Measurements from ENCODE around the gene TSC2.

TSC2 gene

DNA sequence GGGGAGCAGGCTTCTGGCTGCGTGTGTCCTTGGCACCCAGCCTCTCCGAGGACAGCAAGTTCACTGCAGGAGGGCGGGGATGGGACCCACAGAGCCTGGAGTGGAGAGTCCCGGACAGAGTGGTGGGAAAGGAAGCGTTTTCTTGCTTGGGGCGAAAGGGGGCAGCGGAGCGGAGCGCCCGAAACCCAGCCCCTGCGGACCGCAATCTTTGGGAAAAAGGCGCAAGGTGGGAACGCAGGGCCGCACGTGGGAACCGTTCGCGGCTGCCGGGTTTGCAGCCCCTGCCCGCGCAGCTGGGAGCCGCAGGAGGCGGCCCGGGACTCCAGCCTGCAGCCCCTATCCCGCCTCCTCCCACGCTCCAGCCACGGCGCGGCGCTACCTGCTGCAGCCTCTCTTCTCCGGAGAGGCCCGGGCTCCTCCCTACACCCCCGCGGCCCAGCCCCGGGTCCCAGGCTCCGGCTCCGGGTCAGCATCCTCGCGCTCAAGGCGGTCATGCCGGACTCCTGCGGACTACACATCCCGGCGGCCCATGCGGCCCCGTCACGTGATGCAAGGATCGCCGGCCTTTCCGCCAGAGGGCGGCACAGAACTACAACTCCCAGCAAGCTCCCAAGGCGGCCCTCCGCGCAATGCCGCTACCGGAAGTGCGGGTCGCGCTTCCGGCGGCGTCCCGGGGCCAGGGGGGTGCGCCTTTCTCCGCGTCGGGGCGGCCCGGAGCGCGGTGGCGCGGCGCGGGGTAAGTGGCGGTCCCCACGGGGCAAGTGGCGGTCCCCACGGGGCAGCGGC, at the start of gene TSC2, which contains the start of gene NTHL1:
Gene TSC2, plus strand, starts transcription at position 656 of the 786 bp plus-strand sequence. CDS start 631 bp downstream, outside the sequence.
Gene NTHL1, minus strand, starts transcription at position 505 of the 786 bp plus-strand sequence. Its CDS starts 11 bp downstream, at position 494.
- DNase-seq = peak; percentile 94

DNA sequence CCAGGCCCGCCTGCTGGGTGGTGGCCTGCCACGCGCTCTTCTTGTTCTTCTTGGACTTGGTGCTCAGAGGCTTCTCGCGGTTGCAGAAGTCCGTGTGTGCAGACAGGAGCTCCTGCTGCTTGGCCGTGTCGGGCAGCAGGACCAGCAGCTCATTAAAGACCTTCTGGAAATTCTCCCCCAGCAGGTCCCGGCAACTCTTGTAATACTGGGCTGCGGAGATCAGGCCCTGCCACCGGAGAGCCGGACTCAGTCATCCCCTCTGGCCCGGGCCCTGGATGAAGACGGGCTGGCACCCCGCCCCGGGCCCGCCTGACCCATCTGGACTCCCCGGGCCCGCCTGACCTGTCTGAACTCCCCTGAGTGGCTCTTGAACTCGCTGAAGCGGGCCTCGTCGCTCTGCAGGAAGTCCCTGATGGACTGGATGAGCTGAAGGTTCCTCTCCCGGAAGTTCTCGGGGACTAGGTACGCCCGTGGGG, 49.4 kb upstream of the TSC2 start:
- DNase-seq = no peak

DNA sequence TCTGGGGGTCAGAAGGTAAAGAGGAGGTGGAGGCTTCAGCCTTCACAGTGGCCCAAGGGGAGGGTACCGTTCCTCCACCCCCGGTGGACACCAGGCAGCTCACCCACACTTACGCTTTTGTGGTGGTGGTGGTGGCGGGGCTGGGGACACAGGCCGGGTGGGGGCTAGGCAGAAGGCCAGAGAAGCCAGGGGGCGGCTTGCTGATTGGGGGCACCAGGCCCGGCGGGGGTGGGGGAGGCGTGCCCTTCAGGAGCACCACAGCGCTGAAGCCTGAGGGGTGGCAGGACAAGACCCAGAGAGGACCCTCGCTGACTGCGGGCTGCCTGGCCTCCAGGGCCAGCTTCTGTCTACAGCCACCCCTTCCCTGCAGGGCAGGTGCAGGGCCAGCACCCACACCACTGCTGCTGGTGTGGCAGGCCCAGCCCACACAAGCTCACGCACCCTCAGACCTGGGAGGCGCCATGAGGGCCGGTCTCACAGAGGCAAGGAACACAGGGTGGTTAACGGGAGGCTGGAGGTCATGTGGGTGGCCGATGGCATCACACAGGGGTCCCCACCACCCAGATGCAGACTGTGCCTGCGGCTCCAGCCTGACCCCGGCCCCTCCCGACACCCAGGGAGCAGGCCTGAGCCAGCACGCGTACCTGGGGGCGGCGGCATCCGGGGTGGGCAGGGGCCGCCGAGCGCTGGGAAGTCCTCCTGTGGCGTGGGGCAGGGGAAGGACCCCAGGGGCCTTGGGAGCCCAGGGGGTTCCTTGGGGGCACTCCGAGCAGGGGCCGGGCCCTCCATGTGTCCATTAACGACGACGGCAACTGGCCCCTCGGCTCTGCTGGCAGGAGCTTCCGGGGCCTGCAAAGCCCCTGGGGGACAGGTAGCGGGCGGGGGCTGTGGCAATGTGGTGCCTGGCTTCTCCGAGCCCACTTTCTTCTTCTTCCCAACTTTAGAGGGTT, 48.7 kb upstream of the TSC2 start:
- no peak for DNase-seq

DNA sequence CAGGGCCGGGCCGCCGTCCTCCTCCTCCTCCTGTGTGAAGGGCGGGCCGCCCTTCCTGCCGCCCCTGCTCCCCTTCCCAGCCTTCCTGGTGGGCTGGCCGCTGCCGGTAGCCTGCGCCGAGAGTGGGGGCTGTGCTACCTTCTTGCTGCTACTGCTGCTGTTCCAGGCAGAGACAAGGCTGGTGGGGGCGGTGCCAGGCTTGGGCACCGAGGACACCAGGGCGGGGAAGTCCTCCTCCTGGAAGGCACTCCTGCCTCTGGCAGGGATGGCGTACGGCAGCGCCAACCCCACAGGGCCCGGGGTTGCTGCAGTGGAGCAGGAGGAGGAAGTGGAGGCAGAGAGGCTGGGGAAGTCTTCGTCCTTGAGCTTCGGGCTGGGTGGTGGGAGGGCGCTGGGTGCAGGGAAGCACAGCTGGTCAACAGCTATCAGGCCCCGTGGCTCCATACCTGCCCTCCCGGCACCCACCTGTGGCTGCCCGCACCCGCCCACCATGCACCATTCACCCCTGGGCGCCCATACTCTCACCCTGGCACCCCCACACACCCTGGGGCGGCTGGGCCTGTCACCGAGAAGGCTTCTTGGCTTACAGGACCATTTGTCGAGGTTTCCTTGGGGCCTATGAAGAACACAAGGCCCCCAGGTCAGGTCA, 47.8 kb upstream of the TSC2 start:
- no peak for DNase-seq

DNA sequence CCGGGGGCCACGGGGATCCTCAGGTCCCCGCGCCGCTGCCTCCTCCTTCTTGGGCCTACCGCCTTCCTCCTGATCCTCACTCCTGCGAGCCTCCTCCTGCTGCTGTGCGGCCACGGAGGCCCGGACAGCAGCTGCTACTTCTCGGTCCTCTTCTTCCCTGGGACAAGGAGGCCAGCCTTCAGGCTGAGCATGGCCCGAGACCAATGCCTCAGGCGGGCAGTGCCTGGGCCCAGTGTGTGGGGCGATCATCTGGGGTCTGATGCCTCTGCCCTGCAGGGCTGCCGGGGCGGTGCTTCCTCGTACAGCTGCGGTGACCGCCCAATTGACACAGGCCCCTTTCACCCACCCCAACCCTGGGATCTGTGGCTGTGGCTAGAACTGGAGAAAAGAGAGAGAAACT, 46.8 kb upstream of the TSC2 start:
- no peak for DNase-seq

DNA sequence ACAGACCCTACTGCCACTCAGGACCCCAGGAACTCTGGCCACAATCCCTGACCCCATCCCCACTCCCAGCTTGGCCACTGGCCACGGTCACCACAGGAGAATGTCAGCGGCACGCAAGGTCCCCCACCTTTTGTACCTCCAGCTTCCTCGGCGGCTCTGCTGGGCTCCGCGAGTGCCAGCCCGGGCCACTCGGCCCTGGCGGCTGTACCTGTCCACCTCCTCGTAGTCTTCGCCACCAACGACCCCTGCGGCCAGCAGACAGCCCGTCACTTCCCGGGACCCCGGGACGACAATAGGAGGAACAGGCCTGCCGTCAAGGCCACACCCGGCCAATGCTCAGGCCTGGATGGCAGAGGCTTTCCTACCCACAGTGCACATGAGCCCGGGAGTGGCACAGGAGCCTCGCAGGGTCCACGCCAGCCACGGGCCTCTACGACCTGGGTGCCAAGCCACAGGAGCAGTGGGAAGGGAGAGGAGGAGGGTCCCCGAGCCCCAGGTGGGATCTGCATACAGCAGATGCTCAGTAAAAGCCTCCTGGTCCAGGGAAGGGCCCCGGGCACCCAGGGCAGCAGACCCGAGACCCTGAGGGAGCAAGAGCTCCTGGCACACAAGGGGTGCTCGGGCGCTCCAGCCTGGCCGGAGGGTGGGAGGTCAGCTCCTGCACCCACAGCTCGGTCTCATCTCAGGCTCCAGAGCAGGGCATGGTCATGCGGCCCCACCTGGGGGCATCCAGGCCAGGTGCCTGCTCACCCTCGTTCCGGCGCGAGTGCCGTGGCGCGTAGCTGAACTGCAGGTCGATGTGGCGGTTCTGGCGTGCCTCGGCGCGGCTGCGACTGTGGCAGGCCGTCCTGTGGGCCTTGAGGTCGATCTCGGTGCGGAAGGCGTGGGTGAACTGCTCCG, 46.1 kb upstream of the TSC2 start:
- DNase-seq = no peak

DNA sequence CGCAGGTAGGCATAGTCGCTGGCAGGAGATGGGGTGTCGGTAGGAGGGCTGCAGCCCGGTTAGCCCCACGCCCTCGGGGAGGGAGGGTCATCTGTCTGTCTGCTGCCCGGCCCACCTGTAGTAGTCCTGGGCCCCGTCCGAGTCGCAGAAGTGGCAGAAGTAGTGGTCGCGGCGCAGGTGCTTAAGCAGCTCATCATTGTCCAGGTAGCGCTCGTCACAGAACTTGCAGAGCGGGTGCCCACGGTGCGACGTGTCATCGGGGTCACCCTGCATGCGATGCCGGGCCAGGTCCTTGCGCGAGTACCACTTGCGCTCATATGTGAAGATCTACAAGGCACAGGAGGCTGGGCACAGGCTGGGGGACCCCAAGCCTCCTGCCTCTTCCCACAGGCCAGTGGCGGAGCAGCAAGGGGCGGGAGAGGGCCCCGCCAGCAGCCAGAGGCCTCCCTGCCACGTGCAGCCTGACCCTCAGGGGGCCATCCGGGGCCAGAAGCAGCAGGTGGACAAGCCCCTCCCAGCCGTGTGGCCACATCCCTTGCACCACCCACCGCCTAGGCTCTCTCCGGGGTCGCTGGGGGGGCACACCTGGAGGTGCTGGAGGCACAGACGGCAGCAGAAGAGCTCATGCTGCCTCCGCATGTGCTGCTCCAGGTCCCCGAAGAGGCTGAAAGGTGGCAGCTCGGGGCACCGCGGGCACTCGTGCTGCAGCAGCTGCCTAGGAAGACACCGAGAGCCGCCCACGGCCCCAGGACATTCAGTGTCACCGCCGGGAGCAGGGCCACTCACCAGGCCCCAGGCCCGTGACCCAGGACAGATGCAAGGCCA, 45.2 kb upstream of the TSC2 start:
- no peak for DNase-seq

DNA sequence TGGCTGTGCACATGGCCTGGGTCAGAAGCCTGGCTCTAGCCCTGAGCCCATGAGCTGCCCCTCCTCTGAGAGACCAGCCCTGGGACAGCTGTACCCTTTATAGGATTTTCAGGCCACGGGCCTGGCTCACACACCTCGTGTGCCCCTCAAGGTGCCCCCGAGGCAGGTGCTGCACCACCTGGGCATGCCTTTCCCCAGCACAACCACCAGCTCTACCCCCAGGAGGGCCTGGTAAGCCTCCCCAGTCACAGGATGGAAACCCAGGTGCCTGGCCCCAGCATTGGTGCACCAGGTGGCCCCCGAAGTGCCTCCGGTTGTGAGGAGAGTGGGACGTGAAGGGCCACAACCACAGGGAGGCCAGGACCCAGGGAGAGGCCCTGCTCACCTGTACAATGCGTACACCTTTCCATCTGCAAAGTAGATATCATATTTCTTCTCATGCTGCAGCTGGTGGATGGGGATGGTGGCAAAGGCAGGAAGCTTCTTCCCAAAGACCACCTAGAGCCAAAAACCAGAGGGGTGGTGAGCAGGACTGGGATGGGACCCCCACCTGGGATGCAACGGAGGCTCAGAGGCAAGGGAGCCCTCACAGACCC, 44.5 kb upstream of the TSC2 start:
- DNase-seq = no peak

DNA sequence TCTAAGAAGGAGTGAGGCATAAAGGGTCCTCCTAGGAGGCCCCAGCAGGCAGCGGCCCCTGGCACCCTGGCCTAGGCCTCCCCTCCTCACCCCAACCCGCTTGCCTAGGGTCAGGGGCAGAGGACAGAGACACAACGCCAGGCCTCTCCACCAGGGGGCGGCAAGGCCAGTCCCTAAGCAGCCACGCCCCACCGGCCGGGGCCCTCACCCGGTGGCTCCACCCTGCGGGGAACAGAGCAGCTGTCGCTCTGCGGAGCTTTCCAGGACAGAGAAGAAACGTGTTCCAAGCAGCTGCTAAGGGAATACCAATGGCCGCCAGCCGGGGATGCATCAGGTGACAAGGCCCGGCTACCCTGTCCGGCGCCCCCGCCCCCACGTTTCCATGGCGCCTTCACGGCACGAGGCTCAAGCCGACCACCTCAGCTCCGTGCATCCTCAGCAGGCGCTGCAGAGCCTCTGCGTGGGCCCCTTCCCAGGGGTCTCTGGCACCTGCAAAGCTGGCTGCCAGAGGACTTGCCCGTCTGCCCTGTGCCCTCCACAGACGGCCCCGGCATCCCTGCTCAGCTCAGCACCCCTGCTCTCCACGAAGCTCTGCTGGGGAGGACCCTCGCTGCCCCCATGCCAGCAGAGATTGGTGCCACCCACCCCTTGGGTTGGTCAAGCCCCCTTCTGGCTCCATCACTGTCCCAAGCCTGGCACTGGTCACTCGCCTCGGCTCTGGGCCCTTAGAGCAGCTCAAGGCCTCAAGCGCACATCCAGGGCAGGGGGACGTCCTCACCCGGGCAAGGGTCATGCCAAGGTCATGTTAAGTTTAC, 43.8 kb upstream of the TSC2 start:
- peak; percentile 88 for DNase-seq

DNA sequence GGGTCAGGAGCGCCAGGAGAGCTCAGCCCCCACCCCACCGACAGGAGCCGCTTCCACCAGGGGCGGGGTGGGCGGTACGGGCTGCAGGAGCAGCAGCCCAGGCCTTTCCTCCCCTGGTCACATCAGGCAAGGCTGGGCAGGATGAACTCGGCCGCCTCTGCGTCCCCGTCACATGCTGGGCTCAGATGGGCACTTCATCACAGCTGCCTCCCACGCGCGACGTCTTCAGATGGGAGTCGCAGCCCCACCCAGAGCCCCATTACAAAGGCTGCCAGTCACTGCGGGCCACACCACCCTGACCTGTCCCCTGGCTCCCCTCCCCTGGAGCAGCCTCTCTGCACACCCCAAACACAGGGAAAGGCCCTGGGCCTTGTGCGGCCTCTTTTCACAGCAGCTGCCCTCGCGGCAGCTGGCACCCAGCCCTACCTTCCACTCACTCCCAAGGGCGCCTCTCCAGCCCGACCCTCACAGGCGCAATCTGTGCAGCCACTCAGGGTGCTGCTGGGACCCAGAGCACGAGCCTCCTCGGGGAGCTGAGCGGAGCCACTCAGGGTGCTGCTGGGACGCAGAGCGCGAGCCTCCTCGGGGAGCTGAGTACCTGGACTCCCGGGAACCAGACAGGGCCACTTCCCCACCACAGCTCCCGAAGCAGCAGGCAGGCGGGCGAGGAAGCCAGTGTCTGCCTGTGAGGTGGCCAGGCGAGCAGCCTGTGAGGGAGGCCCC, 42.8 kb upstream of the TSC2 start:
- DNase-seq = no peak

DNA sequence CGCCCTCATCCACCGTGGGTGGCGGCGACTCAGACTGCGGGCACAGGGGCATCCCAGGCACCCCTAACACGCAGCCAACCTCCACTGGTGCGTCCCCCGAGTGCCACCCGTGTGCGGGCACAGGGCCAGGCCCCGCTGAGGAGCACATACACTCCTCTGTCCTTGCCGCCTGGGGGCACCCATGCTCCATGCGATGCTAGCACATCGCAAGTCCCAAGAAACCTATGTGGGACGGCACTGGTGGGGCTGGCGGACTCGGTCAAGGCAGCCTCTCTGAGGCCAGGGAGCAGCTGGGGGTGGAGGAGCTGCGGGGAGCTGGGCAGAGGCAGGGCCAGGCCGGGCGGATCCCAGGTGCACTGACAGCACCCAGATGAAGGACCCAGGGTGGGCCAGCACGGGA, 42.1 kb upstream of the TSC2 start:
- no peak for DNase-seq

DNA sequence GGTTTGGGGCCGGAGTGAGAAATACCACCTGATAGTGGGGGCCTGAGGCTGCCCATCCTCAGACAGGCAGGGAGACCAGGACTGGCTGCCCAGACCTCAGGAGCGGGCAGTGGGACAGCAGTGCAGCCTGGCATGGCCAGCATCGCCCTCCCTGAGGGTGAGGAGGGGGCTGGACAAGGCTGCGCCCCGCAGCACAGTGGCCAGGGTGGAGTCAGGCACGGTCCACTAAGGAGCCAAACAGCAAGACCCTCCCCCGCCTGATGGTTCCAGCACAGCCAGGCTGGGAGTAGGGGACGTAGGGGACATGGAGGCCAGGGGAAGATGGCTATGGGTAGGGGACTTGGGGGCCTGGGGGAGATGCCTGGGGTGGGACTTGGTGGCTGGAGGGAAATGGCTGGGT, 41.5 kb upstream of the TSC2 start:
- DNase-seq = no peak

DNA sequence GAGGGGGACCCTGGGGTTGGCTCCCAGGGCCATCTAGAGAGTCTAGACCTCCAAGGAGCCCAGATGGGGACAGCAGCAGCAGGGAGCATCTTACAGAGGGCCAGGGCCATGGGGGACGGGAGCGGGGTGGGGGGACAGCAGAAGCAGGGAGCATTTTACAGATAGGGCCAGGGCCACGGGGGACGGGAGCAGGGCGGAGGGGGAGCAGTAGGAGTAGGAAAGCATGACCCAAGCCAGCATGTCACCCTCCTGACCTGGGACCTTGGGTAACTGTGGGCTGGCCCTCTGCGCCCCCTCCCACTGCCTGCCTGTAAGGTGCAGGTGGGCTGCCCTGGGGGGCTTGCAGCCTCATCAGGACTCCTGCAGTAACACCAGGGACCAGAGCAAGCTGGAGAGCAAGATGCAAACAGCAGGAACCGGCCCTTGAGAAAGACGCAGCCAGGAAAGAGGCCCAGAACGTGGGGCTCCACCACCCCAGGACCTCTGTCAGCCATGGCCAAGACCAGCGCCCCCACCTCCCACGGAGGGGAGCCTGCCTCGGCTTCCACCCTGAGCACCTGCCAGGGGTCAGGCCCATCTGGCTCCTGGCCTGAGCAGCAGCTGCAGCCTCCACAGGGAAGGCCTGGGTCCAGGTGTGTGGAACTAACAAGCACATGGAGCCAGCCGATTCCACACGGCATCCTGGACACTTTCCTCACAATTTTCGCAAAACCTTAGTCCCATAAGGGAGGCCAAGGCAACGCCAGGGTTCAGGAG, 40.5 kb upstream of the TSC2 start:
- no peak for DNase-seq

DNA sequence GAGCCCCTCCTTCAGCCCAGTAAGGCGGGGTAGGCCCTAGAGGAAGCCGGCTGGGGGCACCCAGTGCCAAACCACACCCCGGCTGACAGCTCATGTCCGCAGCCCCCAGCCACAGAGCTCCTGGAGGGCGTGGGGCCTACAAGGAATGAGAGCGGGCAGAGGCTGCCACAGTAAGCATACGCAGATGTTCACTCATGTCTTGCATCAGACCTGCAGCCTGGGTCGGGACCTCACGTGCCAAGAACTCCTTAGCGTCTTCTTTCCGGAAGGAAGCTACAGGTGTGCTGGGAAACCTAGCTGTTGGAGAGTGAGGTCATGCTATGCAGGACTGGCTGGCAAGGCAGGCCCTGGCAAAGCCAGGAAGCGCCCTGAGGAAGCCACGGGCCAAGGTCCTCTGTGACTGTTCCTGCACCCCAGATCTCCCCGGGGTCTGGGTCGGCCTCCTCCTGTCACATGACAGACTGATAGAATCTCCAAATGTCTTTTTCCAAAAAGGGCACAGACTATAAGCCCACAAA, 39.7 kb upstream of the TSC2 start:
- peak; percentile 30 for DNase-seq

DNA sequence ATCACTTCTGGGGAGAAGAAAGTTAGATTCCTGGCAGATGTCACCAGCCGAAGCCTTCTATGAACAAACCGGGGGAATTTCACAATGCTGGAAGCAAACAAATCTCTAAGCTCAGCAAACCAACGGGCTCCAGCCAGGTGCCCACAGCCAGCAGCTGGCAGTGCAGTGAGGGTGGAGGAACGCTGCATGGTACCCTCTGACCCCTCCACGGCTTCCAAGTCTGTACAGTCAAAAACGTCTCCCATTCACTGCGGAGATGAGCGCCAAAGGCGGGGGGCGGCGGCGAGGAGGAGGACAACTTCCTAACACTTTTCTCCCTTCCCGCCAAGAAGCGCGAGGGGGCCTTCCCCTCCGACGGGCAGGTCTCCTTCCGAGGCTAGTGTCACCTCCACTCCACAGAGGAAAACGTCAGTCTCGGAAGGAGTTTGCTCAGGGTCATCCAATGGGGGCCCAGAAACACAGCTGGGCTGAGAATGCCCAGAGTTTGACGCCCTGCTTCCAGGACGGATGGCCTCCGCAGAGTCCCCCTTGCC, 39.1 kb upstream of the TSC2 start:
- DNase-seq = peak; percentile 23

DNA sequence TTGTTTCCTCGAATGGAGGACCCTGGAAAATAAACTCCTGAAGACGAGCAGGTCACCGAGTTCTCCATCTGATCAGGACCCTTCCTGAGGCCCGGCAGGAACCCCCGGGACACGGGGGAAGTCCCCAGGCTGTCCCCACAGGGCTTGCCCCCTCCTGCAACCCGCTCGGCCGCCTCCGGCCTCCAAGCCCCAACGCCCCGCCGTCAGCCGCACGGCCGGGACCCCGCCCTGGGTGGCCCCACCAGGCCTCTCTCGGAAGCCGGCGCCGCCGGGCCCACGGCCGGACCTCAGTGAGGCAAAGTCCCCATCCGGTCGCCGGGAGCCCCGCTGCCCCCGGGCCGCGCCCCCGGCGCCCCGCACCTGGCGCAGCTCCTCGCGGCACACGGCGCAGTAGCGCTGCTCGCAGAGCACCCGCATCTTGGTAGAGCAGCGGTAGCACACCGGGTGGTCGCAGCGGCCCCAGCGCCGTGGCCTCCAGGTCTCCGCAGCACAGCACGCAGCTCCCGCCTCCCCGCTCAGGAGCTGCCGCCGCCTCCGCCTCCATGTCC, 38.5 kb upstream of the TSC2 start:
- DNase-seq = peak; percentile 7

DNA sequence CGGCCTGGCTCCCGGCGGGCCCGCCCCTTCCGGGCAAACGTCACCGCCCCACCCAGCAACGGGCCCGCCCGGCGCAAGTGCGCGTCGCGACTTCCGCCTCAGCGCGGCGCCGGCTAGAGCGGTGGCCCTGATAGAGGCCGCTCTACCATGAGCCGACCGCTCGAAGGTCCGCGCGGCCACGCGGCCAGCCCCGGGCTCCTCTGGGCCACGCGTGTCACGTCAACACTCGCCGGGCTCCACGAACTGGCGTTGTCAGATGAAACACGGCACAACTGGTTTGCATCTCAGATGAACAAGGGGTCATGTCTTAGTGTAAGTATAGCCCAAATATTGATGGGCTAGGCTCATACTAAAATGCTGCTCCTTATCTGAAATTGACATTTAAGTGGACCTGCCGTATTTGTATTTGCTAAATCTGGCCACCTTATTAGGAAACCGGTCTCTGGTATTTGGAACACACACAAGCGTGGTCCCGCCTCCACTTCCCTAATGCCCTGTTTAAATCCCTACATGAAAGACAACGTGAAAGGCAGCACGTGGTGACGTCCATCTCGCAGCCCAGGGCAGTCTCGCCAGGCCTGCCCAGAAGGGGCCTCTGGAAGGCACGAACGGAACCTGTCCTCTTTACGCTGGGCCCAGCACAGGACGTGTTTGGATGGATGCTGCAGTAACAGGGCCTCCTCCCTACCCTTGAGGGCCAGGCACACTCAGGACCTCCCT, 37.8 kb upstream of the TSC2 start, which contains the start of gene ZNF598:
Gene ZNF598, minus strand, starts transcription at position 31 of the 720 bp plus-strand sequence.
- DNase-seq = peak; percentile 84
